ENCODE measurements around the gene ERCC4. TPM values are rescaled to one million over a fixed set of nuclear protein-coding genes. Genes with fewer than 3 reads are reported as not detected.

ERCC4 gene
- total RNA-seq, 2 donors from 2014 or later: 12.9 to 18.2 TPM

DNA sequence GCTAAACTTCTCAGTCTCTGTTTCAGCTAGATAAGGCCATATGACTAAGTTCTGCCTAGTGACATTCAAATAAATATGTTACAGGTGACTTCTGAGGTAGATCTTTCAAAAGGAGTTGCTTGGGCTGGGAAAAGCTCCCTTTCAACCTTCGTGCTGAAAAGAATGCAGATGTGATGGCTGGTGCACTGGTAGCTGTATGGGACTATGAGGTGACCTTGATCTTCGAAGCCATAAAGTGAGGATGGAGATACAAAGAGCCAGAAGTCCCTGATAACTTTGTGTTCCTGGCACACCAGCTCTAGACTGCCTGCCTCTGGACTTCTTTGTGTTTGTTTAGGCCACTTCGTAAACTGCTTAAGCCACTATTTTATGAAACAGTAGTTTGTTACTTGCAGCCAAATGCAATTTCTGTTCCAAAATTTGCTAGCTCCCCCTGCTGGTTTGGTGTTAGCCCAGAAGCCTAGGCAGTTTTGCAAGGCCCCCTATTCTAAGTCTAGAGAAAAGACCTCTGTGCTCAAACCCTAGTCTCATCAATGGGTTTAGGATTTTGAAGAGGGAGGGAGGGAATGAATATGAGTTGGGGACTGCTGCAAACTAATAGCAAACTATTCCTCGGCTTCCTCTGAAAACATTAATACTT is 23.3 kb upstream of the ERCC4 start:
- peaks cover 9% of the 10 kb centered on the region for H3K9me3 ChIP-seq (ENCODE audit: control insufficient read depth, low read length)
- no peaks in the 10 kb centered on the region for H3K4me1 ChIP-seq (ENCODE audit: control insufficient read depth, insufficient read depth, low read length)
- Mint-ChIP-seq H3K4me1 (no peaks in the 10 kb centered on the region), H3K27ac (no peak overlapping the region), H3K36me3 (ENCODE audit: low read depth) (no peaks in the 10 kb centered on the region), H3K4me3 (no peak overlapping the region), H3K27me3 (ENCODE audit: insufficient read depth) (peaks cover 37% of the 10 kb centered on the region), H3K9me3 (peaks cover 22% of the 10 kb centered on the region)
- no peak overlapping the region for H3K27ac ChIP-seq (ENCODE audit: low read depth, low read length)
- TF ChIP-seq, protein P1, sequence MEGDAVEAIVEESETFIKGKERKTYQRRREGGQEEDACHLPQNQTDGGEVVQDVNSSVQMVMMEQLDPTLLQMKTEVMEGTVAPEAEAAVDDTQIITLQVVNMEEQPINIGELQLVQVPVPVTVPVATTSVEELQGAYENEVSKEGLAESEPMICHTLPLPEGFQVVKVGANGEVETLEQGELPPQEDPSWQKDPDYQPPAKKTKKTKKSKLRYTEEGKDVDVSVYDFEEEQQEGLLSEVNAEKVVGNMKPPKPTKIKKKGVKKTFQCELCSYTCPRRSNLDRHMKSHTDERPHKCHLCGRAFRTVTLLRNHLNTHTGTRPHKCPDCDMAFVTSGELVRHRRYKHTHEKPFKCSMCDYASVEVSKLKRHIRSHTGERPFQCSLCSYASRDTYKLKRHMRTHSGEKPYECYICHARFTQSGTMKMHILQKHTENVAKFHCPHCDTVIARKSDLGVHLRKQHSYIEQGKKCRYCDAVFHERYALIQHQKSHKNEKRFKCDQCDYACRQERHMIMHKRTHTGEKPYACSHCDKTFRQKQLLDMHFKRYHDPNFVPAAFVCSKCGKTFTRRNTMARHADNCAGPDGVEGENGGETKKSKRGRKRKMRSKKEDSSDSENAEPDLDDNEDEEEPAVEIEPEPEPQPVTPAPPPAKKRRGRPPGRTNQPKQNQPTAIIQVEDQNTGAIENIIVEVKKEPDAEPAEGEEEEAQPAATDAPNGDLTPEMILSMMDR (conservative IDR thresholded peaks at IDR 0.05): peak; percentile 50
- WGBS, 2 experiments (ENCODE audit: insufficient coverage in 1 of 2, insufficient read length in 1 of 2): 82 to 83% methylated on average over 3 to 4 of the region's 4 CpGs
- no peak overlapping the region for H3K9ac ChIP-seq (ENCODE audit: extremely low read depth, low read length, poor library complexity, severe bottlenecking)
- peaks cover 9% of the 10 kb centered on the region for H3K27me3 ChIP-seq (ENCODE audit: control insufficient read depth, insufficient read depth, low read length, poor library complexity, severe bottlenecking)
- H3K36me3 ChIP-seq (ENCODE audit: control insufficient read depth, insufficient read depth, low read length): no peaks in the 10 kb centered on the region
- H3K4me3 ChIP-seq (ENCODE audit: low read length): no peak overlapping the region
- peak; percentile 51 for DNase-seq

DNA sequence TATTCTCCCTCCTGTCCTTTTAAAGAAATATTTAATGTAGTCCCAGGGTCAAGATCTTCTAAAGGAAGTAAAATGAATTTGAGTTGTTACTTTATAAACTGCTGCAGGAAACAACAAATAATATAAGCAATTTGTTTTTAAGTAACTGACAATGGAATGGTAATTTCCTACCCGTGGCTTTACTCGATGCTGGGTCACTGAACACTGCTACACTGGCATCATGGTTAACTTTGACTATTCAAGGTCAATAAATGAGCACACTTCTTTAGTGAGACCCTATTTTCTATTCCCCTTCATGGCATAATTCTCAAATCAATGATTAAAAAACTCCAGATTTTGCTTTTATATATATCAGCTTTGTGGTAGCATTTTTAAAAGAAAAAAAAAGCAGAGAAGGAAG is 22.1 kb upstream of the ERCC4 start:
- no peak for DNase-seq
- Mint-ChIP-seq H3K4me3 (no peak overlapping the region), H3K4me1 (no peaks in the 10 kb centered on the region), H3K9me3 (peaks cover 22% of the 10 kb centered on the region), H3K36me3 (ENCODE audit: low read depth) (no peaks in the 10 kb centered on the region), H3K27me3 (ENCODE audit: insufficient read depth) (peaks cover 29% of the 10 kb centered on the region), H3K27ac (no peak overlapping the region)
- Histone ChIP-seq H3K9me3 (ENCODE audit: control insufficient read depth, low read length) (peaks cover 9% of the 10 kb centered on the region), H3K9ac (ENCODE audit: extremely low read depth, low read length, poor library complexity, severe bottlenecking) (no peak overlapping the region), H3K4me1 (ENCODE audit: control insufficient read depth, insufficient read depth, low read length) (no peaks in the 10 kb centered on the region), H3K4me3 (ENCODE audit: low read length) (no peak overlapping the region), H3K27ac (ENCODE audit: low read depth, low read length) (no peak overlapping the region), H3K27me3 (ENCODE audit: control insufficient read depth, insufficient read depth, low read length, poor library complexity, severe bottlenecking) (peaks cover 9% of the 10 kb centered on the region), H3K36me3 (ENCODE audit: control insufficient read depth, insufficient read depth, low read length) (no peaks in the 10 kb centered on the region)
- TF ChIP-seq, protein P1 (conservative IDR thresholded peaks at IDR 0.05): no peak
- WGBS, 2 experiments (ENCODE audit: insufficient coverage in 1 of 2, insufficient read length in 1 of 2): 96 to 100% methylated on average over 1 to 2 of the region's 2 CpGs

DNA sequence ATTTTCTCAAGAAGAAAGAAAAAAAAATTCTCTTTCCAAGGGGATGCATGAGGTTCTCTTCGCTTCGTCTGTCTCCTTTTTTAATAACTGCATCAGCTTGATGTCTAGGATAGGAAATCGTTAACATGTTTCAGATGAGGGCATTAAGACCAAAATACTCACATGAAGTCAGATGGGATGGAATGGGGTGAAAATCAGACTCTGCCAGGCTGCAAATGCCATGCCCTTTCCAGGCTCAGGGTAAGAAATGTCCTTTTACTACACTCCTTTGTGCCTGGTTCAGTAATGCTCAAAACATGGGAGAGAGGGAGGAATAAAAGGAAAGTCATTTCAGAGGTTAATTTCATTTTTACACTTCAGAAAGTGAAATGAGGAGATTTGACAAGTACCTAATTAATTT is 21.7 kb upstream of the ERCC4 start:
- H3K27ac ChIP-seq (ENCODE audit: low read depth, low read length): no peak overlapping the region
- H3K36me3 ChIP-seq (ENCODE audit: control insufficient read depth, insufficient read depth, low read length): no peaks in the 10 kb centered on the region
- H3K4me3 ChIP-seq (ENCODE audit: low read length): no peak overlapping the region
- Mint-ChIP-seq H3K9me3 (peaks cover 22% of the 10 kb centered on the region), H3K4me1 (no peaks in the 10 kb centered on the region), H3K27ac (no peak overlapping the region), H3K27me3 (ENCODE audit: insufficient read depth) (peaks cover 25% of the 10 kb centered on the region), H3K4me3 (no peak overlapping the region), H3K36me3 (ENCODE audit: low read depth) (no peaks in the 10 kb centered on the region)
- 92 to 95% methylated on average over 3 of the region's 3 CpGs for WGBS, 2 experiments (ENCODE audit: insufficient coverage in 1 of 2, insufficient read length in 1 of 2)
- peaks cover 9% of the 10 kb centered on the region for H3K27me3 ChIP-seq (ENCODE audit: control insufficient read depth, insufficient read depth, low read length, poor library complexity, severe bottlenecking)
- H3K4me1 ChIP-seq (ENCODE audit: control insufficient read depth, insufficient read depth, low read length): no peaks in the 10 kb centered on the region
- peaks cover 9% of the 10 kb centered on the region for H3K9me3 ChIP-seq (ENCODE audit: control insufficient read depth, low read length)
- TF ChIP-seq, protein P1 (conservative IDR thresholded peaks at IDR 0.05): no peak
- DNase-seq: no peak
- H3K9ac ChIP-seq (ENCODE audit: extremely low read depth, low read length, poor library complexity, severe bottlenecking): no peak overlapping the region
